ENCODE measurements around the gene DNAI4. TPM values are rescaled to one million over a fixed set of nuclear protein-coding genes. Genes with fewer than 3 reads are reported as not detected.

Gene DNAI4
- total and polyA plus RNA-seq, 2 of the 4 experiments (the other 2 are of a cell fraction) = 0.63 to 1.6 TPM

GRCh38 chr1:66933887-66934700, 9.4 kb upstream of the DNAI4 start (continued):
- no peak for TF ChIP-seq CEBPB (IDR thresholded peaks at IDR 0.05; ENCODE audit: low read depth, low read length)

- WGBS, 2 experiments (ENCODE audit: extremely low coverage in 2 of 2, insufficient read length in 1 of 2) = no CpG with 5 or more reads among the region's 2 CpGs
- intact Hi-C loops (cut with micrococcal nuclease) = loop anchor here (5.0 to 10.0 kb wide), 2 partner anchors 35 to 1087 kb away; no protein-coding TSS in a partner anchor
- Histone ChIP-seq H3K4me2 (ENCODE audit: low read depth, low read length) (peak overlapping the region; percentile 61), H3K18ac (ENCODE audit: low read depth, low read length) (no peak overlapping the region), H3K27me3 (ENCODE audit: control insufficient read depth, insufficient read depth, low read length) (no peaks in the 10 kb centered on the region), H3K79me1 (ENCODE audit: low read depth in 1 of 2, low read length in 2 of 2) (peaks cover 0 to 30% of the 10 kb centered on the region in 2 experiments; a peak in 2 of 4 replicates), H3K4me3 (ENCODE audit: insufficient read depth, low read depth, low read length) (no peak overlapping the region), H2BK120ac (ENCODE audit: low read depth, low read length) (no peak overlapping the region), H4K8ac (ENCODE audit: low read depth in 2 of 2, low read length in 2 of 2) (no peak overlapping the region), H2AK5ac (ENCODE audit: low read depth, low read length) (no peak overlapping the region), H3K23ac (ENCODE audit: low read depth, low read length) (no peak overlapping the region), H2AK9ac (replicated peaks; ENCODE audit: low read depth, low read length, poor library complexity) (no peak overlapping the region), H3K9me3 (ENCODE audit: control insufficient read depth, insufficient read depth, low read length) (no peaks in the 10 kb centered on the region), H2BK20ac (ENCODE audit: low read depth, low read length) (no peak overlapping the region), H4K91ac (ENCODE audit: insufficient read depth, low read depth, low read length) (no peak overlapping the region), H3K14ac (replicated peaks; ENCODE audit: low read depth, low read length) (no peak overlapping the region), H4K20me1 (ENCODE audit: insufficient read depth, low read length) (peaks cover 33% of the 10 kb centered on the region), H2BK5ac (ENCODE audit: low read depth, low read length, poor library complexity, severe bottlenecking) (peak overlapping the region; percentile 1), H2AFZ (replicated peaks; ENCODE audit: low read length, poor library complexity) (no peak overlapping the region), H3K4ac (ENCODE audit: low read depth, low read length) (no peak overlapping the region), H3K9me1 (ENCODE audit: insufficient read depth, low read length) (no peaks in the 10 kb centered on the region; the same call in none of the 2 replicates), H4K5ac (ENCODE audit: low read depth, low read length) (no peak overlapping the region), H3K56ac (ENCODE audit: extremely low read depth, insufficient read depth, low read length) (no peak overlapping the region), H3K27ac (ENCODE audit: insufficient read depth, low read length) (no peak overlapping the region), H3K9ac (ENCODE audit: low read depth, low read length) (no peak overlapping the region; the same call in 1 of the 2 replicates), H2BK15ac (ENCODE audit: low read depth, low read length) (no peak overlapping the region), H3K36me3 (ENCODE audit: control insufficient read depth, insufficient read depth, low read length) (no peaks in the 10 kb centered on the region), H3K4me1 (ENCODE audit: control insufficient read depth, insufficient read depth, low read length) (0 out of 2 replicates have a peak, but pooled peaks cover 2% of the 10 kb centered on the region)
- BruUV-seq (replicated peaks) = no TSS peak
- no peak for DNase-seq
- CTCF ChIA-PET = no interaction called here
- TF ChIP-seq MAFK (IDR thresholded peaks at IDR 0.05; ENCODE audit: low read depth, low read length) (no peak), BHLHE40 (IDR thresholded peaks at IDR 0.05; ENCODE audit: low read depth, low read length) (no peak), NFE2L2 (IDR thresholded peaks at IDR 0.05; ENCODE audit: low read depth, low read length) (no peak), MXI1 (IDR thresholded peaks at IDR 0.05; ENCODE audit: borderline replicate concordance, low read depth, low read length) (no peak), FOS (IDR thresholded peaks at IDR 0.05; ENCODE audit: low read depth, low read length) (no peak), ELK1 (IDR thresholded peaks at IDR 0.05; ENCODE audit: borderline replicate concordance, low read depth, low read length) (no peak), SMC3 (IDR thresholded peaks at IDR 0.05; ENCODE audit: low read depth, low read length) (no peak)
- POLR2A ChIA-PET (ENCODE audit: unreplicated experiment) = no interaction called here
- in situ Hi-C loops (cut with MboI; ENCODE audit: low sequenced_read_pairs) = loop anchor here (25.0 kb wide), 2 partner anchors 395 to 1120 kb away; partner anchors contain the start of gene SGIP1
- dilution Hi-C loops (cut with HindIII; ENCODE audit: low sequenced_read_pairs, unreplicated experiment) = no loop called here
- no peak for ATAC-seq (ENCODE audit: low read depth)
These were observed 7.6 kb upstream of the DNAI4 start for GRCh38 chr1:66932291-66932690.

All from IMR-90 (cell line).